ENCODE measurements around the gene DOCK1.

Gene DOCK1

DNA sequence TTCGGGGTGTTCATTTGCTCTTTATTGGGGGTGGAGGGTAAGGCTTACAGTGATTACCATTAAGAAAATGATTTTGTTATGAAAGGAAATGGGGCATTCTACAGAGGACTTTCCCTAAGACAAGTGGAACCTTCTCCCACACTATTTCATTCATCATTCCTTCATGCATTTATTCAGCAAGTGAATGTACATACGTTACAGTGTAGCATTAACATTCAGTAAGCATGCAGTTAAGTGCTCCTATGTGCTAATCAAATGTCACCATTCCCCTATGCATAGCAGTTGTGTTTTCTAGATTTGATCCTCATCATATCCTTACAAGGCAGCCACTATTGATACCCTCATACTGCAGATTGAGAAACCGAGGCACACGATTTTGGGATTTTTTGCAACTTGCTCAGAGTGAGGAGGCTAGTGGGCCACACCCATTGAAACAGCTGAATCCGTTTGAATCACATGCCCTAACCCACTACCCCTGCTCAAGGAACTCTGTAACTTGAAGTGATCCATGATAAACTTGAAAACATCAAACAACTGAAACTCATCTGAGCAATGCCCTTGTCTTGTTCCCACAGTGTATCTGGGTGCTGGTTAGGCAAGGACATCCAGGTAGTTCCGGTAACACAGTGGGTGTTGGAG, 274.5 kb downstream of the DOCK1 start:
- Histone ChIP-seq H3F3A (ENCODE audit: low read depth) (no peaks in the 10 kb centered on the region), H3K79me2 (ENCODE audit: insufficient read depth, low read length) (no peaks in the 10 kb centered on the region), H3K9ac (ENCODE audit: low read depth, low read length, poor library complexity, severe bottlenecking) (no peak overlapping the region), H3K4me1 (ENCODE audit: insufficient read depth, low read length, poor library complexity, severe bottlenecking) (no peaks in the 10 kb centered on the region), H4K20me1 (ENCODE audit: insufficient read depth, low read length, poor library complexity, severe bottlenecking) (no peaks in the 10 kb centered on the region), H3K4me3 (ENCODE audit: low read length, poor library complexity, severe bottlenecking) (no peak overlapping the region), H3K27me3 (ENCODE audit: insufficient read depth, low read length, poor library complexity, severe bottlenecking) (no peaks in the 10 kb centered on the region), H3K4me2 (ENCODE audit: low read depth, low read length, poor library complexity, severe bottlenecking) (no peak overlapping the region), H3K9me2 (replicated peaks; ENCODE audit: low read depth, low read length) (no peaks in the 10 kb centered on the region), H3K9me3 (ENCODE audit: insufficient read depth, low read depth, low read length) (no peaks in the 10 kb centered on the region; the same call in 1 of the 2 replicates), H3K36me3 (ENCODE audit: insufficient read depth, low read length) (no peaks in the 10 kb centered on the region), H2AFZ (ENCODE audit: low read length) (no peak overlapping the region)
- TF ChIP-seq, protein P1, sequence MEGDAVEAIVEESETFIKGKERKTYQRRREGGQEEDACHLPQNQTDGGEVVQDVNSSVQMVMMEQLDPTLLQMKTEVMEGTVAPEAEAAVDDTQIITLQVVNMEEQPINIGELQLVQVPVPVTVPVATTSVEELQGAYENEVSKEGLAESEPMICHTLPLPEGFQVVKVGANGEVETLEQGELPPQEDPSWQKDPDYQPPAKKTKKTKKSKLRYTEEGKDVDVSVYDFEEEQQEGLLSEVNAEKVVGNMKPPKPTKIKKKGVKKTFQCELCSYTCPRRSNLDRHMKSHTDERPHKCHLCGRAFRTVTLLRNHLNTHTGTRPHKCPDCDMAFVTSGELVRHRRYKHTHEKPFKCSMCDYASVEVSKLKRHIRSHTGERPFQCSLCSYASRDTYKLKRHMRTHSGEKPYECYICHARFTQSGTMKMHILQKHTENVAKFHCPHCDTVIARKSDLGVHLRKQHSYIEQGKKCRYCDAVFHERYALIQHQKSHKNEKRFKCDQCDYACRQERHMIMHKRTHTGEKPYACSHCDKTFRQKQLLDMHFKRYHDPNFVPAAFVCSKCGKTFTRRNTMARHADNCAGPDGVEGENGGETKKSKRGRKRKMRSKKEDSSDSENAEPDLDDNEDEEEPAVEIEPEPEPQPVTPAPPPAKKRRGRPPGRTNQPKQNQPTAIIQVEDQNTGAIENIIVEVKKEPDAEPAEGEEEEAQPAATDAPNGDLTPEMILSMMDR (conservative IDR thresholded peaks at IDR 0.05; ENCODE audit: low read length), result no peak
- TF ChIP-seq EZH2phosphoT487 (IDR thresholded peaks at IDR 0.05; ENCODE audit: borderline replicate concordance), result no peak

DNA sequence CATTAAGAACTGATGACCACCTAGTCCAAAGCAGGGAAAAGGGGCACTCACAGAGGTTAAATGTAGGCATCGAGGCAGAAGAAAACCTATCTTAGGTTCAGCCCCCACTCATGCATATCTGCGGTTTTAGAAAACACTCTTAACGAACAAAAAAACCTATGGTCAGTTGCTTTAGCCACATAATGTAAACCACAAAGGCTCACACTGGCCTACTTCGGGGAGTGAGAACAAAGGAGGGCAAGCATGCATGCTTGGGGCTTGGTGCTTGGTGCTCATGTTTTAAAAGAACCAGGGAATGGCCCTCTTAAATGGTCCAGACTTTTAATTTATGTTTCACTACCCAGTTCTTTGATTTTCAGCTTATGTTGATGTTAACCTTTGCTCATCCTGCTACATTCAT, 276.9 kb downstream of the DOCK1 start:
- no peaks in the 10 kb centered on the region for H3K27me3 ChIP-seq (ENCODE audit: insufficient read depth, low read length, poor library complexity, severe bottlenecking)
- no peak overlapping the region for H2AFZ ChIP-seq (ENCODE audit: low read length)
- H3K4me1 ChIP-seq (ENCODE audit: insufficient read depth, low read length, poor library complexity, severe bottlenecking), result no peaks in the 10 kb centered on the region
- no peak overlapping the region for H3K9ac ChIP-seq (ENCODE audit: low read depth, low read length, poor library complexity, severe bottlenecking)
- H3K4me3 ChIP-seq (ENCODE audit: low read length, poor library complexity, severe bottlenecking), result no peak overlapping the region
- TF ChIP-seq, protein P1 (conservative IDR thresholded peaks at IDR 0.05; ENCODE audit: low read length), result no peak
- no peak for TF ChIP-seq EZH2phosphoT487 (IDR thresholded peaks at IDR 0.05; ENCODE audit: borderline replicate concordance)
- H3K9me2 ChIP-seq (replicated peaks; ENCODE audit: low read depth, low read length), result no peaks in the 10 kb centered on the region
- no peak overlapping the region for H3K4me2 ChIP-seq (ENCODE audit: low read depth, low read length, poor library complexity, severe bottlenecking)
- H3K9me3 ChIP-seq (ENCODE audit: insufficient read depth, low read depth, low read length), result no peaks in the 10 kb centered on the region; the same call in 1 of the 2 replicates
- H3K79me2 ChIP-seq (ENCODE audit: insufficient read depth, low read length), result no peaks in the 10 kb centered on the region
- H4K20me1 ChIP-seq (ENCODE audit: insufficient read depth, low read length, poor library complexity, severe bottlenecking), result no peaks in the 10 kb centered on the region
- H3F3A ChIP-seq (ENCODE audit: low read depth), result no peaks in the 10 kb centered on the region
- H3K36me3 ChIP-seq (ENCODE audit: insufficient read depth, low read length), result no peaks in the 10 kb centered on the region

DNA sequence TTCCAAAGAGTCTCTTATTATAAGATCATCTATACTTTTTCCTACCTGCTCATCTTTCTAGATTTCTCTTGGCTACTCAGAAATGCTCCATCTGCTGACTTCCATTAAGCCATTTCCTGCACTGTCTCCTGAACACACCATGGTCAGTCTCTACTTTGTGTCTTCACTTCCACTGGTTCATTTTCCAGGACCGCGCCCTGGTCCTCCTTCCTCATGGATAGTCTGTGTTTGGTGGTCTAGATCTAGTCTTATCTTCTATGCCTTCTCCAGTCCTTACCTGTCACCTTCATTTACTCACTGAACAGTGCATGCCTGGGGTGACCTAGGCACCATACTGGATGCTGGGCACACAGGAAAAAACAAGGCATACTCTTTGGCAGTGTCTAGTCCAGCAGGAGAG, 279.4 kb downstream of the DOCK1 start:
- TF ChIP-seq, protein P1 (conservative IDR thresholded peaks at IDR 0.05; ENCODE audit: low read length), result no peak
- TF ChIP-seq EZH2phosphoT487 (IDR thresholded peaks at IDR 0.05; ENCODE audit: borderline replicate concordance), result no peak
- no peaks in the 10 kb centered on the region for H3K27me3 ChIP-seq (ENCODE audit: insufficient read depth, low read length, poor library complexity, severe bottlenecking)
- H2AFZ ChIP-seq (ENCODE audit: low read length), result no peak overlapping the region
- H3K4me1 ChIP-seq (ENCODE audit: insufficient read depth, low read length, poor library complexity, severe bottlenecking), result no peaks in the 10 kb centered on the region
- no peak overlapping the region for H3K9ac ChIP-seq (ENCODE audit: low read depth, low read length, poor library complexity, severe bottlenecking)
- no peaks in the 10 kb centered on the region for H3F3A ChIP-seq (ENCODE audit: low read depth)
- no peaks in the 10 kb centered on the region for H3K36me3 ChIP-seq (ENCODE audit: insufficient read depth, low read length)
- 0 out of 2 replicates have a peak, but pooled peaks cover 2% of the 10 kb centered on the region for H3K9me3 ChIP-seq (ENCODE audit: insufficient read depth, low read depth, low read length)
- H3K79me2 ChIP-seq (ENCODE audit: insufficient read depth, low read length), result no peaks in the 10 kb centered on the region
- H4K20me1 ChIP-seq (ENCODE audit: insufficient read depth, low read length, poor library complexity, severe bottlenecking), result no peaks in the 10 kb centered on the region
- H3K4me2 ChIP-seq (ENCODE audit: low read depth, low read length, poor library complexity, severe bottlenecking), result no peak overlapping the region
- no peak overlapping the region for H3K4me3 ChIP-seq (ENCODE audit: low read length, poor library complexity, severe bottlenecking)
- H3K9me2 ChIP-seq (replicated peaks; ENCODE audit: low read depth, low read length), result no peaks in the 10 kb centered on the region
